Measurements from ENCODE around the gene EPB41L5.
"Not testable (repeated sequence)": the region's sequence is repeated elsewhere in the genome, so short reads cannot be mapped to it uniquely, and the experiment has no call there.

The EPB41L5 gene

GRCh38 chr2:120029672-120030640 is 17.1 kb downstream of the EPB41L5 start:
- no peak for DNase-seq

GRCh38 chr2:120032297-120032696 is 19.4 kb downstream of the EPB41L5 start:
- no peak for DNase-seq

- DNase-seq = no peak
Measured at GRCh38 chr2:120034027-120034426, 21.1 kb downstream of the EPB41L5 start.

GRCh38 chr2:120034621-120035020 is 21.7 kb downstream of the EPB41L5 start:
- DNase-seq = no peak

GRCh38 chr2:120036145-120036544 is 23.3 kb downstream of the EPB41L5 start:
- DNase-seq = no peak

- no peak for DNase-seq
Measured at GRCh38 chr2:120037995-120038541, 25.2 kb downstream of the EPB41L5 start.

GRCh38 chr2:120042359-120042758 is 29.5 kb downstream of the EPB41L5 start:
- DNase-seq = no peak

- DNase-seq = no peak
Measured at GRCh38 chr2:120044336-120044735, 31.5 kb downstream of the EPB41L5 start.

- DNase-seq = not testable (repeated sequence)
Measured at GRCh38 chr2:120045775-120046174, 32.9 kb downstream of the EPB41L5 start.

- DNase-seq = not testable (repeated sequence)
Measured at GRCh38 chr2:120046252-120046651, 33.4 kb downstream of the EPB41L5 start.

- peak; percentile 68 for DNase-seq
Measured at GRCh38 chr2:120052597-120052996, 39.7 kb downstream of the EPB41L5 start.

GRCh38 chr2:120053891-120054290 is 41.0 kb downstream of the EPB41L5 start:
- DNase-seq = no peak

GRCh38 chr2:120059483-120059882 is 46.6 kb downstream of the EPB41L5 start:
- no peak for DNase-seq

- no peak for DNase-seq
Measured at GRCh38 chr2:120060088-120060623, 47.3 kb downstream of the EPB41L5 start.

GRCh38 chr2:120064664-120065063 is 51.8 kb downstream of the EPB41L5 start:
- no peak for DNase-seq

- no peak for DNase-seq
Measured at GRCh38 chr2:120066800-120067547, 54.1 kb downstream of the EPB41L5 start.

- DNase-seq = not testable (repeated sequence)
Measured at GRCh38 chr2:120068040-120068658, 55.3 kb downstream of the EPB41L5 start.

GRCh38 chr2:120075545-120075944 is 62.7 kb downstream of the EPB41L5 start:
- no peak for DNase-seq

- no peak for DNase-seq
Measured at GRCh38 chr2:120077896-120078295, 65.0 kb downstream of the EPB41L5 start.

GRCh38 chr2:120079647-120080046 is 66.8 kb downstream of the EPB41L5 start:
- no peak for DNase-seq

- DNase-seq = no peak
Measured at GRCh38 chr2:120091436-120091835, 78.6 kb downstream of the EPB41L5 start.

GRCh38 chr2:120094795-120095194 is 81.9 kb downstream of the EPB41L5 start:
- DNase-seq = no peak

GRCh38 chr2:120100627-120101026 is 87.8 kb downstream of the EPB41L5 start:
- DNase-seq = no peak
